HPDE6-E6E7 (cell line): ENCODE measurements around the gene MED6.

Experiments
- DNase-seq: peaks from one replicate; pipeline ENCODE4 v3.0.0; 2011; ENCODE audit warnings: missing footprints; ENCODE audit errors: extremely low spot score

The MED6 gene

GRCh38 chr14:70599345-70599744 is 1.1 kb downstream of the MED6 start:
- DNase-seq, result no peak

GRCh38 chr14:70597731-70598130 is 2.7 kb downstream of the MED6 start:
- no peak for DNase-seq

- no peak for DNase-seq
Measured at GRCh38 chr14:70595443-70596185, 4.8 kb downstream of the MED6 start.

- DNase-seq, result no peak
Measured at GRCh38 chr14:70594461-70594860, 6.0 kb downstream of the MED6 start.

GRCh38 chr14:70585231-70585630 is 15.2 kb downstream of the MED6 start:
- DNase-seq, result no peak

GRCh38 chr14:70576891-70577290 is 23.6 kb downstream of the MED6 start:
- no peak for DNase-seq

- DNase-seq, result no peak
Measured at GRCh38 chr14:70573050-70573449, 27.4 kb downstream of the MED6 start.

GRCh38 chr14:70571139-70571538 is 29.3 kb downstream of the MED6 start:
- no peak for DNase-seq

GRCh38 chr14:70567791-70568190 is 32.7 kb downstream of the MED6 start:
- peak; percentile 26 for DNase-seq

- no peak for DNase-seq
Measured at GRCh38 chr14:70563869-70564268, 36.6 kb downstream of the MED6 start.

GRCh38 chr14:70563417-70563816 is 37.0 kb downstream of the MED6 start:
- no peak for DNase-seq

GRCh38 chr14:70558356-70558755 is 42.1 kb downstream of the MED6 start:
- DNase-seq, result no peak

- DNase-seq, result no peak
Measured at GRCh38 chr14:70555890-70556289, 44.6 kb downstream of the MED6 start.

- DNase-seq, result no peak
Measured at GRCh38 chr14:70538087-70538486, 62.4 kb downstream of the MED6 start.

- DNase-seq, result no peak
Measured at GRCh38 chr14:70536830-70537229, 63.6 kb downstream of the MED6 start.

- no peak for DNase-seq
Measured at GRCh38 chr14:70534904-70535303, 65.6 kb downstream of the MED6 start, which contains the start of gene ADAM20. TSS of gene ADAM20 (minus strand) at chr14:70535004. CDS start at chr14:70524757, 10,247 bp downstream.
